HCT116 (cell line): ENCODE results near the gene MAPK7. TPM values are rescaled to one million over a fixed set of nuclear protein-coding genes. Genes with fewer than 3 reads are reported as not detected.

Experiments
- ATAC-seq: fragments of 200-7000 bp; cut with Tn5 transposase; 2 replicates; pipeline ENCODE4 v1.9.1; 2020; ENCODE audit warnings: mild to moderate bottlenecking, moderate library complexity
- BruUV-seq: library from RNA; stranded (reverse); fragments of 400-500 nt; replicated peaks from 2 replicates; lab custom pipeline; 2021; lab: Mats Ljungman, UMichigan
- CTCF ChIA-PET: fragments of 300-600 bp; sonication (Branson Sonifier 250); formaldehyde crosslinking; loops from one replicate; lab custom pipeline; 2021; ENCODE audit warnings: antibody characterized with exemption; lab: Charles Lee
- POLR2A ChIA-PET: fragments of 300-600, 350-600 bp; sonication (Branson Sonifier 250); formaldehyde crosslinking; loops from one replicate; lab custom pipeline; 2021; ENCODE audit warnings: antibody characterized with exemption; lab: Charles Lee
- RAD21 ChIA-PET, 2 experiments: fragments of 300-600 bp; sonication (Branson Sonifier 250); formaldehyde crosslinking; loops; one replicate each; lab custom pipeline; 2023; ENCODE audit warnings: low total read pairs in 2 of 2; ENCODE audit not compliant: uncharacterized antibody in 2 of 2, unreplicated experiment in 2 of 2, low non-redundant PET in 1 of 2; lab: Charles Lee
- DNase-seq: peaks from one replicate; pipeline ENCODE4 v3.0.0-alpha.2; 2010; ENCODE audit warnings: low read depth, low spot score
- H2AFZ ChIP-seq: fragments of 200-600 bp; shearing (Covaris generic), sonication (generic); 2 replicates; pipeline ENCODE4 v1.6.1; 2017; ENCODE audit warnings: low read depth, mixed run types, mixed read lengths, antibody characterized with exemption, low read length; ENCODE audit not compliant: poor library complexity, severe bottlenecking
- H3K27ac ChIP-seq: 2 replicates; pipeline ENCODE4 v1.5.1; 2012; ENCODE audit warnings: low read depth, low read length
- H3K27me3 ChIP-seq: fragments of 200-600 bp; sonication (generic); 2 replicates; pipeline ENCODE4 v1.6.1; 2016; ENCODE audit warnings: mixed run types, low read length, mixed read lengths; ENCODE audit not compliant: insufficient read depth
- H3K36me3 ChIP-seq, 2 experiments: fragments of 200-500 bp in 1 of 2; fragments of 200-600 bp in 1 of 2; sonication (Bioruptor generic) in 1 of 2; sonication (generic) in 1 of 2; 2 replicates each; pipeline versions ENCODE4 v1.5.1 to v1.6.1; 2014 to 2016; ENCODE audit warnings: low read length in 2 of 2, inconsistent platforms in 1 of 2, mixed read lengths in 1 of 2, mixed run types in 1 of 2; ENCODE audit not compliant: insufficient read depth in 2 of 2, control insufficient read depth in 1 of 2
- H3K4me1 ChIP-seq, 2 experiments: fragments of 200-600 bp in 1 of 2; sonication (generic) in 1 of 2; 2 replicates each; pipeline versions ENCODE4 v1.5.1 to v1.6.1; 2012 to 2017; ENCODE audit warnings: low read length in 2 of 2, inconsistent platforms in 1 of 2, mild to moderate bottlenecking in 1 of 2, mixed read lengths in 1 of 2, mixed run types in 1 of 2, moderate library complexity in 1 of 2; ENCODE audit not compliant: insufficient read depth in 2 of 2, control insufficient read depth in 1 of 2
- H3K4me2 ChIP-seq: fragments of 200-600 bp; sonication (generic); 2 replicates; pipeline ENCODE4 v1.6.1; 2017; ENCODE audit warnings: mixed run types, low read length, mixed read lengths
- H3K4me3 ChIP-seq, 2 experiments: fragments of 200-600 bp in 1 of 2; sonication (generic) in 1 of 2; replicated peaks in 1 of 2; 2 replicates each; pipeline ENCODE4 v1.5.1; 2011 to 2016; ENCODE audit warnings: low read length in 2 of 2, control low read depth in 1 of 2, low read depth in 1 of 2, mild to moderate bottlenecking in 1 of 2, mixed read lengths in 1 of 2, mixed run types in 1 of 2
- H3K79me2 ChIP-seq: fragments of 200-600 bp; sonication (generic); 2 replicates; pipeline ENCODE4 v1.6.1; 2017; ENCODE audit warnings: mild to moderate bottlenecking, mixed run types, low read length, moderate library complexity, mixed read lengths; ENCODE audit not compliant: insufficient read depth
- H3K9ac ChIP-seq: fragments of 200-600 bp; sonication (generic); 2 replicates; pipeline ENCODE4 v1.6.1; 2016; ENCODE audit warnings: low read length, mixed read lengths
- H3K9me2 ChIP-seq: fragments of 200-600 bp; sonication (generic), shearing (Covaris generic); 2 replicates; pipeline ENCODE4 v1.6.1; 2017; ENCODE audit warnings: mixed run types, mild to moderate bottlenecking, moderate library complexity; ENCODE audit not compliant: insufficient read depth
- H3K9me3 ChIP-seq, 2 experiments: fragments of 200-500 bp in 1 of 2; fragments of 200-600 bp in 1 of 2; sonication (Bioruptor generic) in 1 of 2; sonication (generic) in 1 of 2; 2 replicates each; pipeline ENCODE4 v1.6.1; 2014 to 2017; ENCODE audit warnings: low read length in 2 of 2, mixed read lengths in 2 of 2, inconsistent platforms in 1 of 2, low read depth in 1 of 2, mild to moderate bottlenecking in 1 of 2, mixed run types in 1 of 2, moderate library complexity in 1 of 2; ENCODE audit not compliant: control insufficient read depth in 1 of 2, insufficient read depth in 1 of 2
- H4K20me1 ChIP-seq: fragments of 200-600 bp; sonication (generic), shearing (Covaris generic); 2 replicates; pipeline ENCODE4 v1.6.1; 2017; ENCODE audit warnings: mixed run types, mild to moderate bottlenecking, moderate library complexity; ENCODE audit not compliant: insufficient read depth
- CEBPB ChIP-seq: IDR thresholded peaks from 2 replicates; pipeline ENCODE4 v1.6.1; 2012; ENCODE audit warnings: low read depth
- EGR1 ChIP-seq: IDR thresholded peaks from 2 replicates; pipeline ENCODE4 v1.6.1; 2012; ENCODE audit warnings: low read depth
- EZH2 ChIP-seq: fragments of 200-600 bp; sonication (generic); IDR thresholded peaks from 2 replicates; pipeline ENCODE4 v1.6.1; 2017; ENCODE audit warnings: antibody characterized with exemption, mixed run types
- EZH2phosphoT487 ChIP-seq: fragments of 200-600 bp; IDR thresholded peaks from 2 replicates; pipeline ENCODE4 v1.6.1; 2018; ENCODE audit warnings: antibody characterized with exemption, borderline replicate concordance
- FOSL1 ChIP-seq: IDR thresholded peaks from 2 replicates; pipeline ENCODE4 v1.6.1; 2012; ENCODE audit warnings: low read depth
- JUND ChIP-seq: IDR thresholded peaks from 2 replicates; pipeline ENCODE4 v1.6.1; 2012
- POLR2A ChIP-seq: IDR thresholded peaks from 2 replicates; pipeline ENCODE4 v1.7.0; 2011; ENCODE audit warnings: borderline replicate concordance; ENCODE audit not compliant: insufficient read depth, insufficient read length; ENCODE audit errors: extremely low read depth
- POLR2AphosphoS5 ChIP-seq: IDR thresholded peaks from 2 replicates; pipeline ENCODE4 v1.6.1; 2011; ENCODE audit warnings: mild to moderate bottlenecking, low read depth, low read length, moderate library complexity
- SRF ChIP-seq: IDR thresholded peaks from 2 replicates; pipeline ENCODE4 v1.6.1; 2012; ENCODE audit warnings: low read depth
- TCF7L2 ChIP-seq: IDR thresholded peaks from 2 replicates; pipeline ENCODE4 v1.7.0; 2011; ENCODE audit warnings: borderline replicate concordance, inconsistent platforms; ENCODE audit not compliant: insufficient read depth, insufficient read length; ENCODE audit errors: extremely low read depth
- YY1 ChIP-seq: IDR thresholded peaks from 2 replicates; pipeline ENCODE4 v1.6.1; 2011; ENCODE audit warnings: low read length, low read depth, moderate library complexity, mild to moderate bottlenecking; ENCODE audit not compliant: insufficient replicate concordance; ENCODE audit errors: extremely low read depth
- ZBTB33 ChIP-seq: IDR thresholded peaks from 2 replicates; pipeline ENCODE4 v1.6.1; 2011; ENCODE audit warnings: mild to moderate bottlenecking, low read length, moderate library complexity; ENCODE audit not compliant: insufficient replicate concordance; ENCODE audit errors: extremely low read depth
- ZFX ChIP-seq: fragments of 450-650 bp; IDR thresholded peaks from 2 replicates; pipeline ENCODE4 v1.6.1; 2017
- ZNF274 ChIP-seq: fragments of 200-500 bp; sonication (Bioruptor generic); IDR thresholded peaks from 2 replicates; pipeline ENCODE4 v1.6.1; 2014; ENCODE audit warnings: mild to moderate bottlenecking, low read depth, low read length, inconsistent platforms
- intact Hi-C: fragments of 100-400 bp; cut with micrococcal nuclease; formaldehyde crosslinking; loops from 2 replicates; pipeline ENCODE4 v1.10.0; 2022
- total RNA-seq: library from RNA; stranded (reverse); gene quantifications from one replicate; pipeline ENCODE4 v1.2.1, GENCODE V29; 2021; ENCODE audit not compliant: unreplicated experiment
- TF ChIP-seq, protein P1 (sequence below): IDR thresholded peaks from 2 replicates; pipeline ENCODE4 v1.6.1; 2012
- TF ChIP-seq, protein P2 (sequence below): IDR thresholded peaks from 2 replicates; pipeline ENCODE4 v1.6.1; 2012
- TF ChIP-seq, protein P3 (sequence below): IDR thresholded peaks from 2 replicates; pipeline ENCODE4 v1.6.1; 2012; ENCODE audit warnings: low read depth
- TF ChIP-seq, protein P4 (sequence below), 3 experiments: fragments of 200-600 bp in 1 of 3; sonication (generic) in 1 of 3; IDR thresholded peaks in 2 of 3; conservative IDR thresholded peaks in 1 of 3; 2 replicates each; pipeline ENCODE4 v1.5.1; 2012 to 2017; ENCODE audit warnings: low read depth in 2 of 3, low read length in 2 of 3, antibody characterized with exemption in 1 of 3, borderline replicate concordance in 1 of 3, control low read depth in 1 of 3, mild to moderate bottlenecking in 1 of 3, mixed read lengths in 1 of 3, mixed run types in 1 of 3, moderate library complexity in 1 of 3; ENCODE audit not compliant: insufficient read depth in 1 of 3

The MAPK7 gene
- total RNA-seq, 1 experiment from 2014 or later = 15.3 TPM

- DNase-seq (no peak), ATAC-seq (no peak)
- Histone ChIP-seq H3K27ac (no peak overlapping the region), H3K4me1 (peaks cover 0 to 20% of the 10 kb centered on the region in 2 experiments; a peak in 2 of 4 replicates), H3K4me3 (no peak overlapping the region), H3K9me2 (no peaks in the 10 kb centered on the region), H2AFZ (no peak overlapping the region), H3K9ac (no peak overlapping the region), H3K9me3 (no peaks in the 10 kb centered on the region), H4K20me1 (no peaks in the 10 kb centered on the region), H3K4me2 (no peak overlapping the region), H3K36me3 (peaks cover 2 to 3% of the 10 kb centered on the region in 2 experiments; a peak in 1 of 4 replicates), H3K27me3 (no peaks in the 10 kb centered on the region), H3K79me2 (no peaks in the 10 kb centered on the region)
- intact Hi-C loops = no loop called here
- POLR2A ChIA-PET = interaction anchor here (2.3 kb wide), 1 partner anchor 11 kb away, joined by 13 read pairs; the partner anchor contains the start of gene MAPK7
- RAD21 ChIA-PET = no interaction called here
- CTCF ChIA-PET = no interaction called here
- BruUV-seq = no TSS peak
- no peak for TF ChIP-seq EZH2
- no peak for TF ChIP-seq ZNF274
- TF ChIP-seq, protein P1, sequence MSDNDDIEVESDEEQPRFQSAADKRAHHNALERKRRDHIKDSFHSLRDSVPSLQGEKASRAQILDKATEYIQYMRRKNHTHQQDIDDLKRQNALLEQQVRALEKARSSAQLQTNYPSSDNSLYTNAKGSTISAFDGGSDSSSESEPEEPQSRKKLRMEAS = no peak
- no peak for TF ChIP-seq FOSL1
- no peak for TF ChIP-seq JUND
- TF ChIP-seq, protein P2, sequence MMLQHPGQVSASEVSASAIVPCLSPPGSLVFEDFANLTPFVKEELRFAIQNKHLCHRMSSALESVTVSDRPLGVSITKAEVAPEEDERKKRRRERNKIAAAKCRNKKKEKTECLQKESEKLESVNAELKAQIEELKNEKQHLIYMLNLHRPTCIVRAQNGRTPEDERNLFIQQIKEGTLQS = no peak
- TF ChIP-seq YY1 = no peak
- TF ChIP-seq, protein P3, sequence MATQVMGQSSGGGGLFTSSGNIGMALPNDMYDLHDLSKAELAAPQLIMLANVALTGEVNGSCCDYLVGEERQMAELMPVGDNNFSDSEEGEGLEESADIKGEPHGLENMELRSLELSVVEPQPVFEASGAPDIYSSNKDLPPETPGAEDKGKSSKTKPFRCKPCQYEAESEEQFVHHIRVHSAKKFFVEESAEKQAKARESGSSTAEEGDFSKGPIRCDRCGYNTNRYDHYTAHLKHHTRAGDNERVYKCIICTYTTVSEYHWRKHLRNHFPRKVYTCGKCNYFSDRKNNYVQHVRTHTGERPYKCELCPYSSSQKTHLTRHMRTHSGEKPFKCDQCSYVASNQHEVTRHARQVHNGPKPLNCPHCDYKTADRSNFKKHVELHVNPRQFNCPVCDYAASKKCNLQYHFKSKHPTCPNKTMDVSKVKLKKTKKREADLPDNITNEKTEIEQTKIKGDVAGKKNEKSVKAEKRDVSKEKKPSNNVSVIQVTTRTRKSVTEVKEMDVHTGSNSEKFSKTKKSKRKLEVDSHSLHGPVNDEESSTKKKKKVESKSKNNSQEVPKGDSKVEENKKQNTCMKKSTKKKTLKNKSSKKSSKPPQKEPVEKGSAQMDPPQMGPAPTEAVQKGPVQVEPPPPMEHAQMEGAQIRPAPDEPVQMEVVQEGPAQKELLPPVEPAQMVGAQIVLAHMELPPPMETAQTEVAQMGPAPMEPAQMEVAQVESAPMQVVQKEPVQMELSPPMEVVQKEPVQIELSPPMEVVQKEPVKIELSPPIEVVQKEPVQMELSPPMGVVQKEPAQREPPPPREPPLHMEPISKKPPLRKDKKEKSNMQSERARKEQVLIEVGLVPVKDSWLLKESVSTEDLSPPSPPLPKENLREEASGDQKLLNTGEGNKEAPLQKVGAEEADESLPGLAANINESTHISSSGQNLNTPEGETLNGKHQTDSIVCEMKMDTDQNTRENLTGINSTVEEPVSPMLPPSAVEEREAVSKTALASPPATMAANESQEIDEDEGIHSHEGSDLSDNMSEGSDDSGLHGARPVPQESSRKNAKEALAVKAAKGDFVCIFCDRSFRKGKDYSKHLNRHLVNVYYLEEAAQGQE = no peak
- TF ChIP-seq POLR2AphosphoS5 = no peak
- TF ChIP-seq TCF7L2 = no peak
- TF ChIP-seq, protein P4, sequence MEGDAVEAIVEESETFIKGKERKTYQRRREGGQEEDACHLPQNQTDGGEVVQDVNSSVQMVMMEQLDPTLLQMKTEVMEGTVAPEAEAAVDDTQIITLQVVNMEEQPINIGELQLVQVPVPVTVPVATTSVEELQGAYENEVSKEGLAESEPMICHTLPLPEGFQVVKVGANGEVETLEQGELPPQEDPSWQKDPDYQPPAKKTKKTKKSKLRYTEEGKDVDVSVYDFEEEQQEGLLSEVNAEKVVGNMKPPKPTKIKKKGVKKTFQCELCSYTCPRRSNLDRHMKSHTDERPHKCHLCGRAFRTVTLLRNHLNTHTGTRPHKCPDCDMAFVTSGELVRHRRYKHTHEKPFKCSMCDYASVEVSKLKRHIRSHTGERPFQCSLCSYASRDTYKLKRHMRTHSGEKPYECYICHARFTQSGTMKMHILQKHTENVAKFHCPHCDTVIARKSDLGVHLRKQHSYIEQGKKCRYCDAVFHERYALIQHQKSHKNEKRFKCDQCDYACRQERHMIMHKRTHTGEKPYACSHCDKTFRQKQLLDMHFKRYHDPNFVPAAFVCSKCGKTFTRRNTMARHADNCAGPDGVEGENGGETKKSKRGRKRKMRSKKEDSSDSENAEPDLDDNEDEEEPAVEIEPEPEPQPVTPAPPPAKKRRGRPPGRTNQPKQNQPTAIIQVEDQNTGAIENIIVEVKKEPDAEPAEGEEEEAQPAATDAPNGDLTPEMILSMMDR (IDR thresholded peaks at IDR 0.05 in 2 of 3, conservative IDR thresholded peaks at IDR 0.05 in 1 of 3; ENCODE audit: borderline replicate concordance in 1 of 3, insufficient read depth in 1 of 3, low read depth in 2 of 3, low read length in 2 of 3) = no peak
- TF ChIP-seq ZFX = no peak
- TF ChIP-seq SRF = no peak
- TF ChIP-seq POLR2A = no peak
- TF ChIP-seq EGR1 = no peak
- no peak for TF ChIP-seq CEBPB
- no peak for TF ChIP-seq EZH2phosphoT487
- TF ChIP-seq ZBTB33 = no peak
Measured at GRCh38 chr17:19388791-19389785, 10.8 kb downstream of the MAPK7 start.
